B cell (primary cell): ENCODE data around the gene GMPPA. TPM values are rescaled to one million over a fixed set of nuclear protein-coding genes. Genes with fewer than 3 reads are reported as not detected.
A peak's percentile ranks its signal among the peaks of the same experiment; 100 is the strongest.

Experiments used
- ATAC-seq: fragments of 200-7000 bp; cut with Tn5 transposase; one replicate; pipeline ENCODE4 v1.10.0; 2021; ENCODE audit warnings: low read depth, mild to moderate bottlenecking, moderate number of reproducible peaks, moderate library complexity
- CTCF ChIA-PET: fragments of 350-600 bp; sonication (Branson Sonifier 250); formaldehyde crosslinking; loops from one replicate; lab custom pipeline; 2021; ENCODE audit warnings: antibody characterized with exemption, inconsistent platforms; lab: Charles Lee
- POLR2A ChIA-PET: fragments of 350-600 bp; sonication (Branson Sonifier 250); formaldehyde crosslinking; loops from one replicate; lab custom pipeline; 2021; ENCODE audit warnings: antibody characterized with exemption; lab: Charles Lee
- DNase-seq: peaks from one replicate; pipeline ENCODE4 v3.0.0; 2013
- H2AFZ ChIP-seq: 2 replicates; pipeline ENCODE4 v1.6.1; 2012; ENCODE audit warnings: mild to moderate bottlenecking, low read depth, low read length; ENCODE audit not compliant: insufficient read depth, poor library complexity, severe bottlenecking
- H3K27ac ChIP-seq, 2 donors: 1 replicate in 1 of 2; 2 replicates in 1 of 2; pipeline ENCODE4 v1.5.1; 2012 to 2013; ENCODE audit warnings: low read length in 2 of 2, mild to moderate bottlenecking in 2 of 2, moderate library complexity in 1 of 2
- H3K27me3 ChIP-seq, 4 experiments: fragments of 200-600 bp in 1 of 4; sonication (generic) in 1 of 4; replicated peaks in 1 of 4; 1 replicate in 2 of 4; 2 replicates in 2 of 4; pipeline versions ENCODE4 v1.6.1 to v1.7.0; 2013 to 2016; ENCODE audit warnings: low read length in 3 of 4, mild to moderate bottlenecking in 2 of 4, mixed read lengths in 1 of 4, moderate library complexity in 1 of 4; ENCODE audit not compliant: insufficient read depth in 4 of 4, control insufficient read depth in 3 of 4; ENCODE audit errors: control extremely low read depth in 1 of 4
- H3K36me3 ChIP-seq, 2 experiments: replicated peaks in 1 of 2; 1 replicate in 1 of 2; 2 replicates in 1 of 2; pipeline versions ENCODE4 v1.6.1 to v1.7.1; 2013; ENCODE audit warnings: low read length in 1 of 2; ENCODE audit not compliant: insufficient read depth in 2 of 2, control insufficient read depth in 1 of 2; ENCODE audit errors: control extremely low read depth in 1 of 2, extremely low read depth in 1 of 2
- H3K4me1 ChIP-seq, 2 donors: fragments of 200-600 bp in 1 of 2; sonication (generic) in 1 of 2; 1 replicate in 1 of 2; 2 replicates in 1 of 2; pipeline versions ENCODE4 v1.5.1 to v1.6.1; 2013 to 2017; ENCODE audit warnings: low read length in 2 of 2; ENCODE audit not compliant: control insufficient read depth in 2 of 2, insufficient read depth in 2 of 2
- H3K4me2 ChIP-seq: replicated peaks from 2 replicates; pipeline ENCODE3; 2012; ENCODE audit warnings: mild to moderate bottlenecking, low read depth, low read length; ENCODE audit not compliant: poor library complexity, severe bottlenecking
- H3K4me3 ChIP-seq, 5 experiments: fragments of 200-600 bp in 1 of 5; sonication (generic) in 1 of 5; 1 replicate in 3 of 5; 2 replicates in 2 of 5; pipeline versions ENCODE4 v1.5.1 to v1.7.0; 2011 to 2016; ENCODE audit warnings: low read length in 4 of 5, mild to moderate bottlenecking in 4 of 5, low read depth in 2 of 5, control low read depth in 1 of 5, moderate library complexity in 1 of 5; ENCODE audit not compliant: insufficient read depth in 1 of 5; ENCODE audit errors: control extremely low read depth in 1 of 5, extremely low read depth in 1 of 5
- H3K79me2 ChIP-seq: fragments of 200-600 bp; sonication (generic); one replicate; pipeline ENCODE4 v1.6.0; 2016; ENCODE audit warnings: low read length; ENCODE audit not compliant: control insufficient read depth, insufficient read depth
- H3K9ac ChIP-seq: fragments of 200-600 bp; sonication (generic); 2 replicates; pipeline ENCODE4 v1.6.1; 2017; ENCODE audit warnings: mild to moderate bottlenecking, low read length, moderate library complexity
- H3K9me3 ChIP-seq, 3 donors: one replicate each; pipeline versions ENCODE4 v1.6.1 to v1.7.1; 2013; ENCODE audit warnings: low read length in 2 of 3; ENCODE audit not compliant: control insufficient read depth in 2 of 3, insufficient read depth in 1 of 3; ENCODE audit errors: control extremely low read depth in 1 of 3
- H4K20me1 ChIP-seq: 2 replicates; pipeline ENCODE4 v1.6.0; 2012; ENCODE audit warnings: mild to moderate bottlenecking, low read length; ENCODE audit not compliant: insufficient read depth, control insufficient read depth, poor library complexity, severe bottlenecking
- H3K27ac Mint-ChIP-seq: one replicate; pipeline ENCODE4 v1.8.0; 2021; ENCODE audit warnings: mixed read lengths
- H3K27me3 Mint-ChIP-seq: one replicate; pipeline ENCODE4 v1.8.0; 2021; ENCODE audit warnings: mixed read lengths
- H3K4me1 Mint-ChIP-seq: one replicate; pipeline ENCODE4 v1.8.0; 2021; ENCODE audit warnings: mixed read lengths
- H3K4me3 Mint-ChIP-seq: one replicate; pipeline ENCODE4 v1.8.0; 2021; ENCODE audit warnings: mixed read lengths
- H3K9me3 Mint-ChIP-seq: one replicate; pipeline ENCODE4 v1.8.0; 2022; ENCODE audit warnings: mixed read lengths; ENCODE audit not compliant: insufficient read depth
- EZH2 ChIP-seq: IDR thresholded peaks from 2 replicates; pipeline ENCODE4 v1.6.1; 2012; ENCODE audit warnings: borderline replicate concordance, low read depth, mild to moderate bottlenecking, moderate library complexity, low read length; ENCODE audit not compliant: insufficient read depth, poor library complexity, severe bottlenecking
- WGBS: methylation state at CpG from one replicate; pipeline ENCODE4 v1.1.5; 2013; ENCODE audit warnings: missing lambda C conversion rate; ENCODE audit not compliant: insufficient coverage; 5-methylcytosine and 5-hydroxymethylcytosine counted together
- intact Hi-C: fragments of 100-400 bp; cut with micrococcal nuclease; formaldehyde crosslinking; loops from one replicate; pipeline ENCODE4 v1.10.0; 2022
- polyA plus RNA-seq: library from polyadenylated mRNA; depleted of rRNA; stranded (reverse); fragments of >200 nt; gene quantifications from 2 replicates; pipeline ENCODE4 v1.2.3, GENCODE V29; 2012
- total RNA-seq, 2 donors: library from RNA; stranded (reverse); fragments of 120-200 nt in 1 of 2; gene quantifications; 1 replicate in 1 of 2; 2 replicates in 1 of 2; pipeline versions ENCODE4 v1.2.3 to v1.2.4, GENCODE V29; 2013 to 2022
- TF ChIP-seq, protein P1 (sequence below): fragments of 200-600 bp; IDR thresholded peaks from one replicate; pipeline ENCODE4 v1.8.0; 2022; ENCODE audit warnings: antibody characterized with exemption, mild to moderate bottlenecking

The GMPPA gene
- total and polyA plus RNA-seq, 2 donors (not counting 1 experiment from before 2014, with no cell fraction given): 27.8 to 67.9 TPM

DNA sequence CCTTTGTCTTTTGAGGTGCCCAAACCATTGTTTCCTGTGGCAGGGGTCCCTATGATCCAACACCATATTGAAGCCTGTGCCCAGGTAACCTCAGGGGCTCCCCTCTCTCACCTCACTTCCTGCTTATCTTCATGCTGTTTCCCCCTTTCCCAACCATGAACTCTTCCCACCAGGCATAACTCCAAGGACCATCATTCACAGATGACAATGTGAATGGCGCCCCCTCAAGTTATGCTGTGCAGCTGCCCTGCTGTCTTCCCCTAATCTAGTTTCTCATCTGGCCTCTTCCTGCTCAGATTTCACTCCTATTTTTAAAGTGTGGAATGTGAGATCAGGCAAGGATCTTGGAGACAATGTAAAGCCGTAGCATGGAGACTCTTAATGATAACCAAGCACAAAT is 1.4 kb downstream of the GMPPA start:
- H3K9me3 ChIP-seq: peaks cover 0 to 21% (median 0%) of the 10 kb centered on the region in 3 donors
- no peak for DNase-seq
- H3K79me2 ChIP-seq: peaks cover 19% of the 10 kb centered on the region
- no peak overlapping the region for H3K4me2 ChIP-seq
- intact Hi-C loops: no loop called here
- H3K27me3 ChIP-seq: peaks cover 0 to 31% (median 17%) of the 10 kb centered on the region in 4 experiments
- no peak overlapping the region for H3K4me3 ChIP-seq
- peaks cover 37 to 38% of the 10 kb centered on the region in 2 donors for H3K4me1 ChIP-seq
- WGBS: 90% methylated on average over 2 of the region's 2 CpGs
- ATAC-seq: no peak
- ChIA-PET CTCF (interaction anchor here (1.0 to 10.4 kb wide), 5 partner anchors 14 to 142 kb away, joined by 3 to 123 read pairs (median 3); partner anchors contain the start of gene ASIC4), POLR2A (interaction anchor here (0.6 kb wide), 1 partner anchor 503 kb away, joined by 6 read pairs; no protein-coding TSS in a partner anchor)
- no peak overlapping the region for H3K27ac ChIP-seq
- H2AFZ ChIP-seq: no peak overlapping the region
- H3K9ac ChIP-seq: no peak overlapping the region
- Mint-ChIP-seq H3K4me1 (peaks cover 32% of the 10 kb centered on the region), H3K9me3 (no peaks in the 10 kb centered on the region), H3K27me3 (peaks cover 21% of the 10 kb centered on the region), H3K27ac (no peak overlapping the region), H3K4me3 (peak overlapping the region; percentile 43)
- no peaks in the 10 kb centered on the region for H4K20me1 ChIP-seq
- TF ChIP-seq, protein P1, sequence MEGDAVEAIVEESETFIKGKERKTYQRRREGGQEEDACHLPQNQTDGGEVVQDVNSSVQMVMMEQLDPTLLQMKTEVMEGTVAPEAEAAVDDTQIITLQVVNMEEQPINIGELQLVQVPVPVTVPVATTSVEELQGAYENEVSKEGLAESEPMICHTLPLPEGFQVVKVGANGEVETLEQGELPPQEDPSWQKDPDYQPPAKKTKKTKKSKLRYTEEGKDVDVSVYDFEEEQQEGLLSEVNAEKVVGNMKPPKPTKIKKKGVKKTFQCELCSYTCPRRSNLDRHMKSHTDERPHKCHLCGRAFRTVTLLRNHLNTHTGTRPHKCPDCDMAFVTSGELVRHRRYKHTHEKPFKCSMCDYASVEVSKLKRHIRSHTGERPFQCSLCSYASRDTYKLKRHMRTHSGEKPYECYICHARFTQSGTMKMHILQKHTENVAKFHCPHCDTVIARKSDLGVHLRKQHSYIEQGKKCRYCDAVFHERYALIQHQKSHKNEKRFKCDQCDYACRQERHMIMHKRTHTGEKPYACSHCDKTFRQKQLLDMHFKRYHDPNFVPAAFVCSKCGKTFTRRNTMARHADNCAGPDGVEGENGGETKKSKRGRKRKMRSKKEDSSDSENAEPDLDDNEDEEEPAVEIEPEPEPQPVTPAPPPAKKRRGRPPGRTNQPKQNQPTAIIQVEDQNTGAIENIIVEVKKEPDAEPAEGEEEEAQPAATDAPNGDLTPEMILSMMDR: no peak
- TF ChIP-seq EZH2: no peak
- peaks cover 0 to 16% of the 10 kb centered on the region in 2 experiments for H3K36me3 ChIP-seq

DNA sequence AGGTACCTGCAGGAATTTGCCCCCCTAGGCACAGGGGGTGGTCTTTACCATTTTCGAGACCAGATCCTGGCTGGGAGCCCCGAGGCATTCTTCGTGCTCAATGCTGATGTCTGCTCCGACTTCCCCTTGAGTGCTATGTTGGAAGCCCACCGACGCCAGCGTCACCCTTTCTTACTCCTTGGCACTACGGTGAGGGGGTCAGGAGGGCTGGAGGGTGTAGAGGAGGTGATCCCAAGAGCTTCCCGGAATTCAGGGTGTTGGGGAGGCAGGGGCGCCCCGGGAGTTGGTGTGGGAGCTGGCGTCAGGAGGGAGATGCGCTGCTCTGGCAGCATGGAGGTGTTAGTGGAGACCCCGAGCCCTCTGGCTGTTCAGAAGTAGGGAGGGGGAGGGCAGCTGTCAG is 3.2 kb downstream of the GMPPA start:
- ChIA-PET POLR2A (no interaction called here), CTCF (interaction anchor here (1.7 kb wide), 1 partner anchor 8 kb away, joined by 4 read pairs; no protein-coding TSS in a partner anchor)
- Mint-ChIP-seq H3K9me3 (no peaks in the 10 kb centered on the region), H3K27ac (no peak overlapping the region), H3K27me3 (peaks cover 11% of the 10 kb centered on the region), H3K4me1 (peaks cover 24% of the 10 kb centered on the region), H3K4me3 (no peak overlapping the region)
- Histone ChIP-seq H3K36me3 (peaks cover 0 to 27% of the 10 kb centered on the region in 2 experiments), H4K20me1 (no peaks in the 10 kb centered on the region), H3K79me2 (peaks cover 19% of the 10 kb centered on the region), H3K4me1 (peaks cover 20 to 24% of the 10 kb centered on the region in 2 donors), H3K9ac (no peak overlapping the region), H3K4me3 (no peak overlapping the region), H3K4me2 (no peak overlapping the region), H3K27me3 (peaks cover 0 to 13% (median 6%) of the 10 kb centered on the region in 4 experiments), H3K27ac (no peak overlapping the region), H3K9me3 (peaks cover 0 to 9% (median 0%) of the 10 kb centered on the region in 3 donors), H2AFZ (no peak overlapping the region)
- 98% methylated on average over 11 of the region's 14 CpGs for WGBS
- intact Hi-C loops: no loop called here
- TF ChIP-seq, protein P1: no peak
- TF ChIP-seq EZH2: no peak
- DNase-seq (no peak), ATAC-seq (no peak)
